HCT116 (cell line): ENCODE results near the gene ACTN1.

Experiments
- POLR2A ChIP-seq: IDR thresholded peaks from 2 replicates; pipeline ENCODE4 v1.7.0; 2011; ENCODE audit warnings: borderline replicate concordance; ENCODE audit not compliant: insufficient read depth, insufficient read length; ENCODE audit errors: extremely low read depth
- TCF7L2 ChIP-seq: IDR thresholded peaks from 2 replicates; pipeline ENCODE4 v1.7.0; 2011; ENCODE audit warnings: borderline replicate concordance, inconsistent platforms; ENCODE audit not compliant: insufficient read depth, insufficient read length; ENCODE audit errors: extremely low read depth
- YY1 ChIP-seq: IDR thresholded peaks from 2 replicates; pipeline ENCODE4 v1.6.1; 2011; ENCODE audit warnings: low read length, low read depth, moderate library complexity, mild to moderate bottlenecking; ENCODE audit not compliant: insufficient replicate concordance; ENCODE audit errors: extremely low read depth
- TF ChIP-seq, protein P1 (sequence below), 3 experiments: fragments of 200-600 bp in 1 of 3; sonication (generic) in 1 of 3; IDR thresholded peaks in 2 of 3; conservative IDR thresholded peaks in 1 of 3; 2 replicates each; pipeline ENCODE4 v1.5.1; 2012 to 2017; ENCODE audit warnings: low read depth in 2 of 3, low read length in 2 of 3, antibody characterized with exemption in 1 of 3, borderline replicate concordance in 1 of 3, control low read depth in 1 of 3, mild to moderate bottlenecking in 1 of 3, mixed read lengths in 1 of 3, mixed run types in 1 of 3, moderate library complexity in 1 of 3; ENCODE audit not compliant: insufficient read depth in 1 of 3

DNA sequence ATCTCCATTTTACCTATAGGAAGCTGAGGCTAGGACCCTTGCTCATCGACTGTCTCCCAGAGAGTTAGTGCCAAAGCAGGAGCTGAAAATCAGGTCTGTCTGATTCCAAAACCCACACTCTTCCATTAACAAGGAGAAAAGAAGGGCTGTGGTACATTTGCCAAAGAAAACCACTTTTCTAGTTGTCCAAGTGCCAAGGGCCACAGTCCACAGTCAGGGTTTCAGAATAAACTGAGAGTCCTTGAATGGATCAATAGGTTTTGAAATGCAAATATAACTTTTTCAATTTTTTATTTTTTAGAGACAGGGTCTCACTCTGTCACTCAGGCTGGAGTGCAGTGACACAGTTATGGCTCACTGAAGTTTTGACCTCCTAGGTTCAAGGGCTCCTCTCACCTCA is 130.8 kb downstream of the ACTN1 start:
- no peak for TF ChIP-seq TCF7L2
- TF ChIP-seq, protein P1, sequence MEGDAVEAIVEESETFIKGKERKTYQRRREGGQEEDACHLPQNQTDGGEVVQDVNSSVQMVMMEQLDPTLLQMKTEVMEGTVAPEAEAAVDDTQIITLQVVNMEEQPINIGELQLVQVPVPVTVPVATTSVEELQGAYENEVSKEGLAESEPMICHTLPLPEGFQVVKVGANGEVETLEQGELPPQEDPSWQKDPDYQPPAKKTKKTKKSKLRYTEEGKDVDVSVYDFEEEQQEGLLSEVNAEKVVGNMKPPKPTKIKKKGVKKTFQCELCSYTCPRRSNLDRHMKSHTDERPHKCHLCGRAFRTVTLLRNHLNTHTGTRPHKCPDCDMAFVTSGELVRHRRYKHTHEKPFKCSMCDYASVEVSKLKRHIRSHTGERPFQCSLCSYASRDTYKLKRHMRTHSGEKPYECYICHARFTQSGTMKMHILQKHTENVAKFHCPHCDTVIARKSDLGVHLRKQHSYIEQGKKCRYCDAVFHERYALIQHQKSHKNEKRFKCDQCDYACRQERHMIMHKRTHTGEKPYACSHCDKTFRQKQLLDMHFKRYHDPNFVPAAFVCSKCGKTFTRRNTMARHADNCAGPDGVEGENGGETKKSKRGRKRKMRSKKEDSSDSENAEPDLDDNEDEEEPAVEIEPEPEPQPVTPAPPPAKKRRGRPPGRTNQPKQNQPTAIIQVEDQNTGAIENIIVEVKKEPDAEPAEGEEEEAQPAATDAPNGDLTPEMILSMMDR (IDR thresholded peaks at IDR 0.05 in 2 of 3, conservative IDR thresholded peaks at IDR 0.05 in 1 of 3; ENCODE audit: borderline replicate concordance in 1 of 3, insufficient read depth in 1 of 3, low read depth in 2 of 3, low read length in 2 of 3) = no peak
- TF ChIP-seq POLR2A = no peak
- TF ChIP-seq YY1 = no peak
